ENCODE data around the gene STYXL2.

DNA sequence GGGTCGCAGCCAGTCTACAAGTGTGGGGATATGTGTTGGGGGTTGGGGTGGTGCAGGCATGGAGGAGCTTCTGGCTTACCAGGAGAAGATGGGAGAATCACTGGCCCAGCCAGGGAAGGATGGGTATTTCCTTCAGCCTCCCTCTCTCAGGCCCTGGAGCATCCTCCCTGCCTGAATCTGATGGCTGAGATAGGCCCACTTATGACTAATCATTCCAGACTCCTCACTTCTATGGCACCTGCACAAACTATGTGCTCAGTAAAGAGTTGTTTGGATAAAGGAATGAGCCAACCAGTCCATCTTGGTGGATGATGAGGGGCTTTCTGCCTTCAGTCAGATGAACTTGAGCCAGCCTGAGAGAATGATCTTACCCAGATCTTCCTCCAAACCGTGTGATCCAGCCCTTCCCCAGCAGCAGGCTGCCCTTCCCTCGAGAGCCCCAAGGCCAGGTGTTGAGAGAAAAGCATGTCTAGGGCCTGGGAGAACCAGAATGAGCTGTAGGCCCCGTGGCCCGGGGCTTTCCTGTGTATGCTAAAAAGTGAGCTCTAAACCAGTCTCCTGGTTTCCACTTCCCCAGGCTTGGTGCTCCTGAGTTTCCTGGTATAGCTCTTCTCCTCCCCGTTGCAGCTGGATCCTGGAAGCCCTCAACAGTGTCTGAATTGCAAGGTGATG, 5.0 kb upstream of the STYXL2 start:
- TF ChIP-seq, protein P1, sequence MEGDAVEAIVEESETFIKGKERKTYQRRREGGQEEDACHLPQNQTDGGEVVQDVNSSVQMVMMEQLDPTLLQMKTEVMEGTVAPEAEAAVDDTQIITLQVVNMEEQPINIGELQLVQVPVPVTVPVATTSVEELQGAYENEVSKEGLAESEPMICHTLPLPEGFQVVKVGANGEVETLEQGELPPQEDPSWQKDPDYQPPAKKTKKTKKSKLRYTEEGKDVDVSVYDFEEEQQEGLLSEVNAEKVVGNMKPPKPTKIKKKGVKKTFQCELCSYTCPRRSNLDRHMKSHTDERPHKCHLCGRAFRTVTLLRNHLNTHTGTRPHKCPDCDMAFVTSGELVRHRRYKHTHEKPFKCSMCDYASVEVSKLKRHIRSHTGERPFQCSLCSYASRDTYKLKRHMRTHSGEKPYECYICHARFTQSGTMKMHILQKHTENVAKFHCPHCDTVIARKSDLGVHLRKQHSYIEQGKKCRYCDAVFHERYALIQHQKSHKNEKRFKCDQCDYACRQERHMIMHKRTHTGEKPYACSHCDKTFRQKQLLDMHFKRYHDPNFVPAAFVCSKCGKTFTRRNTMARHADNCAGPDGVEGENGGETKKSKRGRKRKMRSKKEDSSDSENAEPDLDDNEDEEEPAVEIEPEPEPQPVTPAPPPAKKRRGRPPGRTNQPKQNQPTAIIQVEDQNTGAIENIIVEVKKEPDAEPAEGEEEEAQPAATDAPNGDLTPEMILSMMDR (IDR thresholded peaks at IDR 0.05; ENCODE audit: low read depth, low read length) = no peak
- no peak for TF ChIP-seq MYC (IDR thresholded peaks at IDR 0.05; ENCODE audit: low read depth, low read length)
- TF ChIP-seq, protein P2, sequence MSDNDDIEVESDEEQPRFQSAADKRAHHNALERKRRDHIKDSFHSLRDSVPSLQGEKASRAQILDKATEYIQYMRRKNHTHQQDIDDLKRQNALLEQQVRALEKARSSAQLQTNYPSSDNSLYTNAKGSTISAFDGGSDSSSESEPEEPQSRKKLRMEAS (IDR thresholded peaks at IDR 0.05; ENCODE audit: low read depth, low read length) = no peak
